K562 (cell line): ENCODE measurements around the gene MTFR2. TPM values are rescaled to one million over a fixed set of nuclear protein-coding genes. Genes with fewer than 3 reads are reported as not detected.

Experiments used
- ARID1B ChIP-seq: fragments of 450-650 bp; IDR thresholded peaks from 2 replicates; pipeline ENCODE4 v1.6.1; 2016; ENCODE audit warnings: antibody characterized with exemption, mild to moderate bottlenecking, inconsistent platforms
- ATF3 ChIP-seq, 2 experiments: fragments of 450-650 bp in 1 of 2; sonication (generic) in 1 of 2; formaldehyde crosslinking in 1 of 2; IDR thresholded peaks in 1 of 2; conservative IDR thresholded peaks in 1 of 2; 2 replicates each; pipeline versions ENCODE4 v1.6.1 to v1.8.1; 2016 to 2023; ENCODE audit warnings: mild to moderate bottlenecking in 2 of 2, moderate library complexity in 2 of 2, inconsistent platforms in 1 of 2, missing genetic modification reagents in 1 of 2
- FOSL1 ChIP-seq: fragments of 200-800 bp; sonication (Bioruptor generic); conservative IDR thresholded peaks from 2 replicates; pipeline ENCODE4 v1.6.1; 2016; ENCODE audit warnings: missing genetic modification characterization, missing compliant biosample characterization
- ZBTB12 ChIP-seq: fragments of 250-450 bp; sonication (Bioruptor Pico); IDR thresholded peaks from 2 replicates; pipeline ENCODE4 v1.4.0; 2020
- ZBTB26 ChIP-seq: fragments of 450-650 bp; formaldehyde crosslinking; IDR thresholded peaks from 2 replicates; pipeline ENCODE4 v1.4.0; 2022; ENCODE audit warnings: missing genetic modification characterization
- ZMIZ1 ChIP-seq, 2 experiments: fragments of 150-350 bp in 1 of 2; IDR thresholded peaks; 2 replicates each; pipeline ENCODE4 v1.6.1; 2012 to 2016; ENCODE audit warnings: low read depth in 2 of 2, low read length in 2 of 2, mild to moderate bottlenecking in 1 of 2, moderate library complexity in 1 of 2
- ZNF318 ChIP-seq, 2 experiments: fragments of 450-650 bp; IDR thresholded peaks; 2 replicates each; pipeline ENCODE4 v1.6.1; 2016; ENCODE audit warnings: mild to moderate bottlenecking in 2 of 2, borderline replicate concordance in 1 of 2, low read depth in 1 of 2, moderate library complexity in 1 of 2
- polyA plus RNA-seq, 8 experiments: library from polyadenylated mRNA; depleted of rRNA in 4 of 8; stranded (reverse) in 5 of 8; unstranded in 3 of 8; fragments of >200 nt; fragmentation: Nextera tagmentation in 2 of 8; fragmentation: Illumina TruSeq in 1 of 8; extraction: Ambion mirVana in 2 of 8; extraction: Trizol in 1 of 8; gene quantifications; 2 replicates each; pipeline versions ENCODE4 v1.2.1 to v1.2.3, GENCODE V29; 2011 to 2014; ENCODE audit warnings: inconsistent platforms in 1 of 8, missing spikeins in 1 of 8
- total RNA-seq, 7 experiments: library from RNA; depleted of rRNA in 6 of 7; stranded (reverse); fragments of >200 nt in 6 of 7; fragmentation: Illumina TruSeq in 2 of 7; extraction: Trizol in 2 of 7; gene quantifications; 2 replicates each; pipeline versions ENCODE4 v1.2.1 to v1.2.3, GENCODE V29; 2011 to 2021; ENCODE audit warnings: low replicate concordance in 1 of 7

The MTFR2 gene
- total and polyA plus RNA-seq, 9 of the 15 experiments (the other 6 are each of a cell fraction or from before 2014, with no cell fraction given): 10.1 to 63.3 (median 45.9) TPM

DNA sequence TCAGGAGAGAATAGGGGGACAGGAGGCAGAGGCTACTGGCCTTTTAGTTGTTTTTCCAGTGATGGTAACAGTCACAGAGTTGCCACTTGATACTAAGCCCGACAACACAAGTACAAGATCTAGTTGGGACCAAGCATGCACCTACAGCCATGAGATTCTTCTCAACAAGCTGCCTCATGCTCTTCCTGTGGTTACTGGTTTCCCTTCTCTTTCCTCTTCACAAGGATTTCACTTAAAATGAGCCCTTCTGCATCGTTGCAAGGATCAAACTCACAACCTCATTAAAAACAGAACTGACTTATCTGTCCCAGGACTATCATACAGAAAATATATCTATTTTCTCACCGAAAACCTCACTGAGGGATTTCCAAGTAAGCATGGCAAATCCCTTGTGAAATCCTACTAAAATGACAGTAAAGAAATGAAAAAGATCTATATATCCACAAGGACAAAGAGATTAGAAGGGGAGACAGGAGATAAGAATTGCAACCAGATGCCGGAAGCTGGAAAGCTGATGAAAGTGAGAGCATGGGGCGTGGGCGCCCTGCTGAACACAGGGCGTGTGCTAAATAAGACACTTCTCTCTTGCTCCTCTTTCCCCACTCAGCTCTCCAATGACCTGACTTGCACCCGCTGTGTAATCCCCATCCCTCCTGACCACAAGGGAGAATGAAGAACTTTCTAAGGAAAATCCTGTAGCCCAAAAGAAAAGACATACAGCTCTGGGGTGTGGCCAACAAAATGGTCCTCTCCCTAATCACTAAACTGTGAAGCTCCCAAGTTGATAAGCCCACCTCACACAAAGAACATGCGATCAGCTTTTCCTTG is 13.4 kb downstream of the MTFR2 start (continued):
- peak; percentile 79 to 81; a peak in 2 of 4 replicates for TF ChIP-seq ZNF318 (IDR thresholded peaks at IDR 0.05; ENCODE audit: borderline replicate concordance in 1 of 2, low read depth in 1 of 2)
- TF ChIP-seq ZMIZ1 (IDR thresholded peaks at IDR 0.05; ENCODE audit: low read depth in 2 of 2, low read length in 2 of 2): peak in 1 of 2 experiments; percentile 81; a peak in 2 of 4 replicates
- peak; percentile 76; the same call in 1 of the 2 replicates for TF ChIP-seq ATF3 (IDR thresholded peaks at IDR 0.05)
- no peak for TF ChIP-seq ATF3 (CRISPR knock-in tag; conservative IDR thresholded peaks at IDR 0.05)
- 0 out of 2 replicates have a peak, but pooled peaks have one; percentile 23 for TF ChIP-seq ZBTB12
- peak; percentile 94 for TF ChIP-seq ARID1B
- peak; percentile 55; the same call in 1 of the 2 replicates for TF ChIP-seq FOSL1 (tag)
- no peak for TF ChIP-seq ZBTB26
